ENCODE measurements around the gene SKAP1. TPM values are rescaled to one million over a fixed set of nuclear protein-coding genes. Genes with fewer than 3 reads are reported as not detected.
A peak's percentile ranks its signal among the peaks of the same experiment; 100 is the strongest.
"Not testable (repeated sequence)": the region's sequence is repeated elsewhere in the genome, so short reads cannot be mapped to it uniquely, and the experiment has no call there.

The SKAP1 gene
- total RNA-seq, 3 donors from 2014 or later = 2.2 to 3.2 (median 2.4) TPM

- Histone ChIP-seq H3K4me3 (no peak overlapping the region), H3K36me3 (ENCODE audit: low read depth) (no peaks in the 10 kb centered on the region), H3K9me3 (no peaks in the 10 kb centered on the region), H3K4me1 (ENCODE audit: low read depth) (peaks cover 20% of the 10 kb centered on the region)
- intact Hi-C loops (cut with DNase I, micrococcal nuclease) = no loop called here
- ATAC-seq = no peak
- no peak for TF ChIP-seq CTCF (IDR thresholded peaks at IDR 0.05)
- no peak for DNase-seq
Observed at GRCh38 chr17:48247603-48248002, 182.4 kb downstream of the SKAP1 start.

GRCh38 chr17:48247038-48247437 lies 183.0 kb downstream of the SKAP1 start:
- no peak overlapping the region for H3K4me3 ChIP-seq
- ATAC-seq (no peak), DNase-seq (no peak)
- H3K36me3 ChIP-seq (ENCODE audit: low read depth) = no peaks in the 10 kb centered on the region
- intact Hi-C loops (cut with DNase I, micrococcal nuclease) = no loop called here
- peaks cover 20% of the 10 kb centered on the region for H3K4me1 ChIP-seq (ENCODE audit: low read depth)
- no peak for TF ChIP-seq CTCF (IDR thresholded peaks at IDR 0.05)
- H3K9me3 ChIP-seq = no peaks in the 10 kb centered on the region

- no peak for TF ChIP-seq CTCF (IDR thresholded peaks at IDR 0.05)
- peaks cover 20% of the 10 kb centered on the region for H3K4me1 ChIP-seq (ENCODE audit: low read depth)
- no peak overlapping the region for H3K4me3 ChIP-seq
- ATAC-seq (no peak), DNase-seq (no peak)
- intact Hi-C loops (cut with DNase I, micrococcal nuclease) = no loop called here
- no peaks in the 10 kb centered on the region for H3K36me3 ChIP-seq (ENCODE audit: low read depth)
- H3K9me3 ChIP-seq = no peaks in the 10 kb centered on the region
Observed at GRCh38 chr17:48246612-48247011, 183.4 kb downstream of the SKAP1 start.

- intact Hi-C loops (cut with DNase I, micrococcal nuclease); H3K36me3 ChIP-seq (ENCODE audit: low read depth); ATAC-seq; DNase-seq; H3K4me3 ChIP-seq; H3K9me3 ChIP-seq: not testable (repeated sequence)
- H3K4me1 ChIP-seq (ENCODE audit: low read depth) = peaks cover 20% of the 10 kb centered on the region
Observed at GRCh38 chr17:48245465-48246033, 184.5 kb downstream of the SKAP1 start.

- TF ChIP-seq CTCF (IDR thresholded peaks at IDR 0.05) = no peak
- no peaks in the 10 kb centered on the region for H3K36me3 ChIP-seq (ENCODE audit: low read depth)
- ATAC-seq (peak; percentile 32), DNase-seq (no peak)
- no peak overlapping the region for H3K4me3 ChIP-seq
- H3K9me3 ChIP-seq = no peaks in the 10 kb centered on the region
- peaks cover 20% of the 10 kb centered on the region for H3K4me1 ChIP-seq (ENCODE audit: low read depth)
- intact Hi-C loops (cut with DNase I, micrococcal nuclease) = no loop called here
Observed at GRCh38 chr17:48244814-48245213, 185.2 kb downstream of the SKAP1 start.

- ATAC-seq = peak; percentile 91
Observed at GRCh38 chr17:48244121-48244711, 185.8 kb downstream of the SKAP1 start.

More at GRCh38 chr17:48244121-48244711, 185.8 kb downstream of the SKAP1 start:
- H3K4me3 ChIP-seq = no peak overlapping the region
- H3K36me3 ChIP-seq (ENCODE audit: low read depth) = no peaks in the 10 kb centered on the region
- no peak for TF ChIP-seq CTCF (IDR thresholded peaks at IDR 0.05)
- DNase-seq = peak in 2 of 3 donors; percentile 36 to 45
- H3K9me3 ChIP-seq = no peaks in the 10 kb centered on the region
- H3K4me1 ChIP-seq (ENCODE audit: low read depth) = peaks cover 20% of the 10 kb centered on the region
- intact Hi-C loops (cut with DNase I, micrococcal nuclease) = no loop called here

Measured in mucosa of descending colon (tissue), 3 donors.